NCI-H748 (cell line): ENCODE measurements around the gene F9.

Source experiments
- DNase-seq: peaks from one replicate; lab custom pipeline; 2025; ENCODE audit not compliant: unreplicated experiment; lab: John Stamatoyannopoulos, UW

Gene F9

DNA sequence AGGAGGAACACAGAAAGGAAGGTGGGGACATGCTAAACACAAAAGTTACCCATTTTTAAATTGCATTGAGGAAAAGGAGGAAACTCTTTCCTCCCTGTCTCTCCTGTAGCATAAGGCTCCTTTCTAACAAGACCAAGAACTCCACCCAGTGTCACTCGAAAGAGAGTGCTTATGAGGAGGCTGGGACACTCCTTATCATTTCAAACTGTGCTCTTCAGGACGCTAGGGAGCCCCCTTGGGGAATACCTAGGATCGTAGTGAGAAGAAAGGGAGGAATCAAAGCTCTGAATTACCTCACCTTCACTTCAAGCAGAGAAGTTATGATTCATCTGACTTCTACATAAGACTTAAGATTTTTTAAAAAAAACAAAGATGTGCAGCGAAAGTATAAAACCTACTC, 65.5 kb downstream of the F9 start:
- DNase-seq: no peak

DNA sequence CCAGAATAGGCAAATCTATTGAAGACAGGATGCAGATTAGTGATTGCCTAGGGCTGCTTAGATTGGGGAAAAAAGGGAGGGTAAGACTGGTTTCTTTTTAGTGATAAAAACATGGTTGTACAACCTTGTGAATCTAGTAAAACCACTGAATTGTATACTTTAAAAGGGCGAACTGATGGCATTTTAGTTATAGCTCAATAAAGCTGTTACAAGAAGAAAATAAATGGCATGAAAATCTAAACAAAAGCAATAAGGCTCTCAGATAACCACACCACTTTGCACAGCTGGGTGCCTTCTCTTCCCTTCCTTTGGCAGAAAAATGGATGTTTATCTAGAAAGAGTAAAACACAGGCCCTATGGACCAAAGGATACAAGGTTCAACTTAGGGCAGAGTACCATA, 69.6 kb downstream of the F9 start:
- no peak for DNase-seq
